ENCODE data around the gene ZBTB17.

DNA sequence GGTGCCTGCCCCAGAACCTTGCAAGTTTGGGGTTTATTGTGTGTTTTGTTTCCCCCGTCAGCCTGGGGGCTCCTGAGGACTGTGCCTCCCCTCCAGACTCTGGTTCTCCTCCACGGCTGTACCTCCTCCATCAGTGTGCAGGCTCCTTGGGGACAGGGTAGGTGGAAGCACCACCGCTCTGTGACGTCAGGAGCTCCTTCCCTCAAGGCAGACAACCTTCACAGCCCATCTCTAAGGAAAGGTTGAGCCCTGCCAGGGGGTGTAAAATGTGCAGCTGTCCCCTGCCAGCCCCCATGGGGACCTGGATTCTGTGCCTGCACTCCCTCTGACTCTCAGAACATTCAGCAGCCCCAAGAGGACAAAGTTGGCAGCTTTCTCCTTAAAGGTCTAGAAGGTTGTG lies 42.4 kb upstream of the ZBTB17 start:
- TF ChIP-seq CTCF (IDR thresholded peaks at IDR 0.05; ENCODE audit: insufficient read depth, low read length) = no peak
- no peak for TF ChIP-seq POLR2AphosphoS5 (IDR thresholded peaks at IDR 0.05; ENCODE audit: low read depth)
- no peak for TF ChIP-seq GABPA (IDR thresholded peaks at IDR 0.05; ENCODE audit: low read depth)
